ENCODE results near the gene PRKAR2A. TPM values are rescaled to one million over a fixed set of nuclear protein-coding genes. Genes with fewer than 3 reads are reported as not detected.
"Not testable (repeated sequence)": the region's sequence is repeated elsewhere in the genome, so short reads cannot be mapped to it uniquely, and the experiment has no call there.

The PRKAR2A gene
- total RNA-seq, 4 donors from 2014 or later = 28.4 to 35.1 (median 32.0) TPM

DNA sequence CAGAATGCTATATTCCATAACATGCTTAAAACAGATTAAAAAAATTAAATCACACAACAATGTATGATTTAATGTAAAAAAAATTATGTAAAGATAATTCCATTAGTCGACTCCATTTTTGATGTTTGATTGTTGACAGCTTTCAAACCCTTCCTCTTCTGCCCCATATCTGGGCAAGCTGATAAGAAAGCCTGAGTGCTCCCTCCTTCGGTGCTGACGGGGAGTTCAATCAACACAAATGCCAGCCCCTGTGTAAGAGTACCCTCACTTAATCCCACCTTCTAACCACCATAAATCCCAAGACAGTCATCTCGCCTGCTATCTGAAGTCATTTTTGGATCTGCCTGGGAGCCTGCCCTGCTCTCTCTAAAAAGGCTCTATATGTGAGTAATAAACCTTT, 70.8 kb downstream of the PRKAR2A start:
- DNase-seq (ENCODE audit: low spot score) (no peak), ATAC-seq (ENCODE audit: low FRiP score) (no peak)
- no peak for TF ChIP-seq CTCF (IDR thresholded peaks at IDR 0.05)

DNA sequence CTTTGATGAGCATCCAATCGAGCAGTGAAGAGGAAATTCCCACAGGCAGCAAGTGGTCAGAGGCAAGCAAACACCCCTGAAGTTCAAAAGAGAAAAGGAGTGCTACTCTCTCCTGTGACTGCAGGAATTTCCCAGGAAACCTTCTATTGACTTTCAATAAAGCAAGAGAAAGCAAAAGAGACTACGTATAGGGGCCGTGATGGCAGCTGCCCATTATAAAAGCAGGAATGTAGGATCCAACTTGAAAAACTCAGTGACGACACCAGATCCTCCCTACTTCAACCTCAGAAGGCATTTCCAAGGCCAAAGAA, 77.5 kb downstream of the PRKAR2A start:
- TF ChIP-seq CTCF (IDR thresholded peaks at IDR 0.05) = no peak
- no peak for DNase-seq (ENCODE audit: low spot score)
- no peak for ATAC-seq (ENCODE audit: low FRiP score)

DNA sequence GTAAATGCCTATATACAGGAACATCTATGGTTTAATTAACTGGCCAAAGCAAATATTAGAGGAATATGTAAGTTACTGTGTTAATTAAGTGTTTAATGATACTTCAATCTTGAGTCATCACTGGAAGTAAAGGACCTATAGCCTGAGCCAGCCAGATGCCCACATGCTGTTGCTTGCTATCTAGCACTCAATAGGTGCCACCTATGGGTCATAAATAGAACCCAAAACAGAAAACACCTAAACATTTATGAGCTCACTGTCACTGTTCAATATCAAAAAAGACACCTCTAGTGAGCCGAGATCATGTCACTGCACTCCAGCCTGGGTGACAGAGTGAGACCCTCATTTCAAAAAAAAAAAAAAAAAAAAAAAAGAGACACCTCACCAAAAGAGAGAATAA, 82.3 kb downstream of the PRKAR2A start:
- ATAC-seq (ENCODE audit: low FRiP score) = no peak
- DNase-seq (ENCODE audit: low spot score) = no peak
- TF ChIP-seq CTCF (IDR thresholded peaks at IDR 0.05) = no peak

- ATAC-seq (ENCODE audit: low FRiP score) = no peak
- no peak for DNase-seq (ENCODE audit: low spot score)
- TF ChIP-seq CTCF (IDR thresholded peaks at IDR 0.05) = no peak
These were observed 84.9 kb downstream of the PRKAR2A start for GRCh38 chr3:48762816-48763215.

DNA sequence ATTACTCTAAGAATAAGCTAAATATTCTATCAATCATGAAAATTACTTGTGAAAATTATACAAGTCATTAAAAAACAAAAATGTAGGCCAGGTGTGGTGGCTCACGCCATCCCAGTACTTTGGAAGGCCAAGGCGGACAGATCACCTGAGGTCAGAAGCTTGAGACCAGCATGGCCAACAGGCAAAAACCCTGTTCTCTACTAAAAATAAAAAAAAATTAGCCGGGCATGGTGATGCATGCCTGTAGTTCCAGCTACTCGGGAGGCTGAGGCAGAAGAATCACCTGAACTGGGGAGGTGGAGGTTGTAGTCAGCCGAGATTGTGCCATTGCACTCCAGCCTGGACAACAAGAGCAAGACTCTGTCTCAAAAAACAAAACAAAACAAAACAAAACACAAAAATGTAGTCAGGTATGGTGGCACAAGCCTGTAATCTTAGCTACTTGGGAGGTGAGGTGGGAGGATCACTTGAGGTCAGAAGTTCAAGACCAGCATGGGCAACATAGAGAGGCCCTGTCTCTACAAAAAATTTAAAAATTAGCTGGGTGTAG, 87.6 kb downstream of the PRKAR2A start:
- not testable (repeated sequence) for DNase-seq (ENCODE audit: low spot score); ATAC-seq (ENCODE audit: low FRiP score)

- DNase-seq (ENCODE audit: low spot score); ATAC-seq (ENCODE audit: low FRiP score): not testable (repeated sequence)
These were observed 88.1 kb downstream of the PRKAR2A start for GRCh38 chr3:48759531-48759930.

DNA sequence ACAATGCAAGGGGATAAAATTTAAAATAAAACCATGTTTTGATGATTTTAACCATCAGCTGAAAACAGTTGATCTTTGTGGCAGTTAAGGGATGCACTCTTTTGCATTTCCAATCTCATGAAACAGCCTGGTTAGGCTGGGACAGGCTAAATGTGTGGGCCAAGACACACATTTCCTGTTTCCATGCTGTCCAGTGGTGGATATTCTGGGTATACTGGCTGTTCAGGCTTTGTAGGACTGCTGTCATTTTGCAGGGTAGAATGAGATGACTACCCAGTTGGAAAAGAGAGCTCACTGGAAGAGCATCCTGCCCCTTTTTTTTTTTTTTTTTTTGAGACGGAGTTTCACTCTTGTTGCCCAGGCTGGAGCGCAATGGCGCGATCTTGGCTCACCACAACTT, 88.6 kb downstream of the PRKAR2A start:
- TF ChIP-seq CTCF (IDR thresholded peaks at IDR 0.05) = no peak
- ATAC-seq (ENCODE audit: low FRiP score) = no peak
- no peak for DNase-seq (ENCODE audit: low spot score)

DNA sequence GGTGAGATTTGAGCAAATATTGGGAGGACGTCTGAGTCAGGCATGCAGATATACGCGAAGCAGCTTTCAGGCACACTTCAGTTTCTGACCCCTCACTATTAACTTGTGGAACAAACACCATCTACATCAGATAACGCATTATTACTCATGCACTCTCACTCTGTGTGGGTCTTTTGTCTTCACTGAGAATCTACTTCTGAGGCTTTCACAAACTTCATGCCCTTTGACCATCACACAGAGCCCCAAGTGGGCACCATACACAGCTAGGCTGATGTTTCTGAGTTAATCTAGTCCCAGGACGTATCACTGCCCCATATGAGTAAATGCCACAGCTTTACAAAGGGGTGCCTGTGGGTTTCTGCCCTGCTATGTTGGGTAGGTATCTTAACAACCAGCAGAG, 91.0 kb downstream of the PRKAR2A start:
- no peak for ATAC-seq (ENCODE audit: low FRiP score)
- no peak for TF ChIP-seq CTCF (IDR thresholded peaks at IDR 0.05)
- DNase-seq (ENCODE audit: low spot score) = no peak
